GM23248 (cell line): Measurements from ENCODE around the gene KICS2.
"Not testable (repeated sequence)": the region's sequence is repeated elsewhere in the genome, so short reads cannot be mapped to it uniquely, and the experiment has no call there.

Experiments used
- EZH2 ChIP-seq: fragments of 200-600 bp; sonication (generic); IDR thresholded peaks from 2 replicates; pipeline ENCODE4 v1.6.1; 2018; ENCODE audit warnings: antibody characterized with exemption, mild to moderate bottlenecking; ENCODE audit not compliant: insufficient read depth, poor library complexity, severe bottlenecking
- EZH2phosphoT487 ChIP-seq: fragments of 200-600 bp; sonication (generic); IDR thresholded peaks from 2 replicates; pipeline ENCODE4 v1.6.1; 2018; ENCODE audit warnings: antibody characterized with exemption, moderate library complexity, mild to moderate bottlenecking, low read depth; ENCODE audit not compliant: insufficient read depth

DNA sequence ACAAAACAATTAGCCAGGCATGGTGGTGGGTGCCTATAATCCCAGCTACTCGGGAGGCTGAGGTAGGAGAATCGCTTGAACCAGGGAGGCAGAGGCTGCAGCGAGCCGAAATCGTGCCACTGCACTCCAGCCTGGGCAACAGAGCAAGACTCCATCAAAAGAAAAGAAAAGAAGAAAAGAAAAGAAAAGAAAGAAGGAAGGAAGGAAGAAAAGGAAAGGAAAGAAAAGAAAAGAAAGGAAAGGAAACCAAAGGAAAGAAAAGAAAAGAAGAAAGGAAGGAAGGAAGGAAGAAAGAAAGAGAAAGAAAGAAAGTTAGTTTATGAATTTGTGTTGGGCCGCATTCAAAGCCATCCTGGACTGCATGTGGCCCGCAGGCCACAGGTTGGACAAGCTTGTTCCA, 4.5 kb downstream of the KICS2 start:
- not testable (repeated sequence) for TF ChIP-seq EZH2, EZH2phosphoT487
